IgD-negative memory B cell (primary cell): ENCODE data around the gene PHKG2. TPM values are rescaled to one million over a fixed set of nuclear protein-coding genes. Genes with fewer than 3 reads are reported as not detected.
A peak's percentile ranks its signal among the peaks of the same experiment; 100 is the strongest.

Source experiments
- H3K27ac Mint-ChIP-seq, 3 donors: one replicate each; pipeline ENCODE4 v1.8.0; 2020 to 2022; ENCODE audit warnings: mild to moderate bottlenecking in 3 of 3, mixed read lengths in 3 of 3, moderate library complexity in 1 of 3
- H3K27me3 Mint-ChIP-seq: one replicate; pipeline ENCODE4 v1.8.0; 2021; ENCODE audit warnings: mixed read lengths
- H3K36me3 Mint-ChIP-seq: one replicate; pipeline ENCODE4 v1.8.0; 2020; ENCODE audit warnings: mild to moderate bottlenecking, mixed read lengths
- H3K4me1 Mint-ChIP-seq, 3 donors: one replicate each; pipeline ENCODE4 v1.8.0; 2020 to 2022; ENCODE audit warnings: mixed read lengths in 3 of 3, mild to moderate bottlenecking in 1 of 3
- H3K4me3 Mint-ChIP-seq, 4 donors: one replicate each; pipeline ENCODE4 v1.8.0; 2020 to 2022; ENCODE audit warnings: mild to moderate bottlenecking in 4 of 4, mixed read lengths in 4 of 4, moderate library complexity in 3 of 4
- H3K9me3 Mint-ChIP-seq, 3 donors: one replicate each; pipeline ENCODE4 v1.8.0; 2020 to 2021; ENCODE audit warnings: mixed read lengths in 3 of 3, mild to moderate bottlenecking in 1 of 3
- polyA plus RNA-seq: library from polyadenylated mRNA; unstranded; fragments of 300-500 nt; fragmentation: Illumina TruSeq; gene quantifications from one replicate; pipeline ENCODE4 v1.2.3, GENCODE V29; 2021

Gene PHKG2
- polyA plus RNA-seq, 1 donor from 2014 or later = 36.7 TPM

DNA sequence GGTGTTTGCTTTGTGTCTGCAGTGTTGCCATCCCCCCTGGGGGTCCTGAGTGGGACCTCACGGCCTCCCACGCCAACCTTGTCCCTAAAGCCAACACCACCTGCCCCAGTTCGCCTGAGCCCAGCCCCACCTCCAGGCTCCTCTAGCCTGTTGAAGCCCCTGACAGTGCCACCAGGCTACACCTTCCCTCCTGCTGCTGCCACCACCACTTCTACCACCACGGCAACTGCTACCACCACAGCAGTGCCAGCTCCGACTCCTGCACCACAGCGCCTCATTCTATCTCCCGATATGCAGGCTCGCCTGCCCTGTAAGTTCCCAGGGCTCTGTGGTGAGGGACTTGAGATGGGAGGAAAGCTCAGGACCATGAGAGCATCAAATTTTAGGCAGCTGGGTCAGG lies 27.1 kb upstream of the PHKG2 start:
- Mint-ChIP-seq H3K4me3 (no peak overlapping the region), H3K36me3 (peaks cover 8% of the 10 kb centered on the region), H3K4me1 (peaks cover 2 to 13% (median 13%) of the 10 kb centered on the region in 3 donors), H3K27ac (peak overlapping the region in 1 of 3 donors; percentile 29), H3K27me3 (no peaks in the 10 kb centered on the region), H3K9me3 (no peaks in the 10 kb centered on the region)

DNA sequence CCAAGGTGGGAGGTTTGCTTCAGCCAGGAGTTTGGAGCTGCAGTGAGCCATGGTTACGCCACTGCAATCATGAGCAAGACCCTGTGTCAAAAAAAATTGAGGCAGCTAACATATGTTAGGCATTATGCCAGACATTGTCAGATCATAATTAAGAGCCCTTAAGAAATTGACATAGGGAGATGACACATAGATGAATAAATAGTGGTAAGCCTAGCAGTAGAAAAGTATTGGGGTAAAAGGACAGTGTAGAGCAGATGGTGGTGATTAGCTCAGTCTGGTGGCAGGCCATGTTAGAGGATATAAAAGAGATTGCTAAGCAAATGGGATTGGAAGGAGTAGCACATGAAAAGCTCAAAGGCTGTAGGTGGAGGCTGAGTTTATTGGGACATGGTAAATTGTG lies 26.6 kb upstream of the PHKG2 start:
- Mint-ChIP-seq H3K27ac (peak overlapping the region in 1 of 3 donors; percentile 29), H3K9me3 (no peaks in the 10 kb centered on the region), H3K4me3 (no peak overlapping the region), H3K4me1 (peaks cover 2 to 14% (median 8%) of the 10 kb centered on the region in 3 donors), H3K27me3 (no peaks in the 10 kb centered on the region), H3K36me3 (peaks cover 5% of the 10 kb centered on the region)

DNA sequence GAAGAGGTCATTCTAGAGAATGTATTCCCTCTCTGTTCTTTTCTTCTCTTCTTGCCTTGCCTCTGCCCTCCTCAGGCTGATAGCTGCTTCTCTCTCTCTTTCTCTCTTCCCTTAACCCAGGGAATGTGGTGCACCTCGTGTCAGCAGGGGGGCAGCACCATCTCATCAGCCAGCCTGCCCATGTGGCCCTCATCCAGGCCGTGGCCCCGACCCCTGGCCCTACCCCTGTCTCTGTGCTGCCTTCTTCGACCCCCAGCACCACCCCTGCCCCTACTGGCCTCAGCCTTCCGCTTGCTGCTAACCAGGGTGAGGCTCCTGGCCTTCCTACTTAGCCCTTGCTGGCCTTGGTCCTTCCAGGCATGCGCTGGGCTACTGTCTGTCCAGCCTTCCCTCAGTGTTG lies 25.8 kb upstream of the PHKG2 start:
- Mint-ChIP-seq H3K4me3 (no peak overlapping the region), H3K36me3 (peaks cover 5% of the 10 kb centered on the region), H3K9me3 (no peaks in the 10 kb centered on the region), H3K4me1 (peaks cover 5 to 14% (median 5%) of the 10 kb centered on the region in 3 donors), H3K27ac (peak overlapping the region in 1 of 3 donors; percentile 82), H3K27me3 (no peaks in the 10 kb centered on the region)

DNA sequence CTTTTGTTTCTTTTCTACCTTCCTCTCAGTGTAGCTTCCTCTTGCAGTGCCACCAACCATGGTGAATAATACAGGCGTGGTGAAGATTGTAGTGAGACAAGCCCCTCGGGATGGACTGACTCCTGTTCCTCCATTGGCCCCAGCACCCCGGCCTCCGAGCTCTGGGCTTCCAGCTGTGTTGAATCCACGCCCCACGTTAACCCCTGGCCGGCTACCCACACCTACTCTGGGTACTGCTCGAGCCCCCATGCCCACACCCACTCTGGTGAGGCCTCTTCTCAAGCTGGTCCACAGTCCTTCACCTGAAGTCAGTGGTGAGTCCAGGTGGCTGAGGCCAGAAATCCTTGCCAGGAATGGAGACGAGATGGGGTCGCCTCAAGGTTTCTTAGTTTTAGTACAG lies 25.3 kb upstream of the PHKG2 start:
- H3K4me3 Mint-ChIP-seq = no peak overlapping the region
- peaks cover 5% of the 10 kb centered on the region for H3K36me3 Mint-ChIP-seq
- no peaks in the 10 kb centered on the region for H3K27me3 Mint-ChIP-seq
- peaks cover 5 to 14% (median 5%) of the 10 kb centered on the region in 3 donors for H3K4me1 Mint-ChIP-seq
- H3K9me3 Mint-ChIP-seq = no peaks in the 10 kb centered on the region
- peak overlapping the region in 2 of 3 donors; percentile 69 to 82 for H3K27ac Mint-ChIP-seq

DNA sequence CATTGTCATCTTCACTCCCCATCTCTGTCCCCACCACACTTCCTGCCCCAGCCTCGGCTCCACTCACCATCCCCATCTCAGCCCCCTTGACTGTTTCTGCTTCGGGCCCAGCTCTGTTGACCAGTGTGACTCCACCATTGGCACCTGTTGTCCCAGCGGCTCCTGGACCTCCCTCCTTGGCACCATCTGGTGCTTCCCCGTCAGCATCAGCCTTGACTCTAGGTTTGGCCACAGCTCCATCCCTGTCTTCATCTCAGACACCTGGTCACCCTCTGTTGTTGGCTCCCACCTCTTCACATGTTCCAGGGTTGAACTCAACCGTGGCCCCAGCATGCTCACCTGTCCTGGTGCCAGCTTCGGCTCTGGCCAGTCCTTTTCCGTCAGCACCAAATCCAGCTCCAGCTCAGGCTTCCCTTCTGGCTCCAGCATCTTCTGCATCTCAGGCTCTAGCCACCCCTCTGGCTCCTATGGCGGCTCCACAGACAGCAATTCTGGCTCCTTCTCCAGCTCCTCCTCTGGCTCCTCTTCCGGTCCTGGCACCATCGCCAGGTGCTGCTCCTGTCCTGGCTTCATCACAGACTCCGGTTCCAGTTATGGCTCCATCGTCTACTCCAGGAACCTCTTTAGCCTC lies 24.4 kb upstream of the PHKG2 start:
- H3K4me3 Mint-ChIP-seq = no peak overlapping the region
- no peaks in the 10 kb centered on the region for H3K27me3 Mint-ChIP-seq
- H3K27ac Mint-ChIP-seq = peak overlapping the region in 2 of 3 donors; percentile 63 to 69
- peaks cover 5 to 14% (median 5%) of the 10 kb centered on the region in 3 donors for H3K4me1 Mint-ChIP-seq
- H3K36me3 Mint-ChIP-seq = peaks cover 5% of the 10 kb centered on the region
- no peaks in the 10 kb centered on the region for H3K9me3 Mint-ChIP-seq

DNA sequence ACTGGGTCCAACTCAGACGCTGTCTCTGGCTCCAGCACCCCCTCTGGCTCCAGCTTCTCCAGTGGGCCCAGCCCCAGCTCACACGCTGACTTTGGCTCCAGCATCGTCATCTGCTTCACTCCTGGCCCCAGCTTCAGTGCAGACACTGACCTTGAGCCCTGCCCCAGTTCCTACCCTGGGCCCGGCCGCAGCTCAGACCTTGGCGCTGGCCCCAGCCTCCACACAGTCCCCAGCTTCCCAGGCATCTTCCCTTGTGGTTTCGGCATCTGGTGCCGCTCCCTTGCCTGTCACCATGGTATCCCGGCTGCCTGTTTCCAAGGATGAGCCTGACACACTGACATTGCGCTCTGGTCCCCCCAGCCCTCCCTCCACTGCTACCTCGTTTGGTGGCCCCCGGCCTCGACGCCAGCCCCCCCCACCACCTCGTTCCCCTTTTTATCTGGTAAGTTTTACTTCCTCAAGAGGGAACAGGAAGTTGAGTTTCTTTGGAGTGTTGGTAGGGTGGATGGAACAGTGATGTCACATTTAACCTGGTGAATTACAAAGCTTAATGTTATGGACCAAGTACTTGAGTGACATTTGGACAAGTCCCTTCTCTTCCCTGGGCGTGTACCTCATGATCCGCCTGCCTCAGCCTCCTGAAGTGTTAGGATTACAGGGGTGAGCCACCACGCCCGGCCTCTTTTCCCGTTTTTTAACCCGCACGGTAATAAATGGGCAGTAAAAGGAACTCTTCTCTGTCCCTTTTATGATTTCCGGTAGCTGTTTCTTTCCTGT lies 23.4 kb upstream of the PHKG2 start:
- Mint-ChIP-seq H3K4me1 (peaks cover 5 to 14% (median 5%) of the 10 kb centered on the region in 3 donors), H3K27ac (peak overlapping the region in 1 of 3 donors; percentile 76), H3K4me3 (no peak overlapping the region), H3K27me3 (no peaks in the 10 kb centered on the region), H3K36me3 (peaks cover 5% of the 10 kb centered on the region), H3K9me3 (no peaks in the 10 kb centered on the region)

DNA sequence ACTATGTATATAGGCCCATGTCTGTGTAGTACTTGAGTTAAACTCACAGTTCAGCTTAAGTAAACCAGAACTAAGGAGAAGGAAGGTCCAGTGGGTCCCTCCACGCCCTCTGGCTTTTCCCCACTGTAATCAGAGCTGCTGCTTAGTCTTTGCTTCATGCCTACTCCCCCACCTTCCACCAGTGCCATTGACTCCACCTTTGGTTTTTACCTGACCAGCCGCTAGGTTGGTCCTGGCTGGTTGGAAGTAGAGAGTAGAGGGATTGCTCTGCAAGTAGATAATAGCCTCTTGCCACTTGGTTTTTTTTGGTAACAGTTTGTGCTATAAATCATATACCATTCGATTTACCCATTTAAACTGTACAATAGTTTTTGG lies 22.8 kb upstream of the PHKG2 start:
- Mint-ChIP-seq H3K4me1 (peaks cover 5 to 11% (median 5%) of the 10 kb centered on the region in 3 donors), H3K9me3 (no peaks in the 10 kb centered on the region), H3K36me3 (peaks cover 5% of the 10 kb centered on the region), H3K4me3 (no peak overlapping the region), H3K27ac (peak overlapping the region in 1 of 3 donors; percentile 46), H3K27me3 (no peaks in the 10 kb centered on the region)

DNA sequence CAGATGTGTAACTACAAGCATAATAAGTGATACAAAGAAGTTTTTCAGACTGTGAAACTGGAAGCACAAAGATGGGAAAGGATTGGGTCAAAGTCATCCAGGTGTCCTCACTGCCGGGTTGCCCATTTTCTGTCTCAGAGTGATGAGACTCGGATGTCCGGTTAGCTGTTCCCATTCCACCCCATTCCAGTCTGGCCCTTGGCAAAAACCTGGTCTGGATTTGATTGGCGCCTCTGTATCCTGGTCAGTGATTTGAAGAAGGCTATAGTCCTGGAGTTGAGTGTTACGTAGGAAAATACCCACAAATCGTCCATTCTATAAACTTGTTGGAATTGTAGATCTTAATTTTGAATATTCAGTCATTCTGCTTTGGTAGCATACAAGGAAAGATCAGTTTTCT lies 19.9 kb upstream of the PHKG2 start:
- Mint-ChIP-seq H3K9me3 (no peaks in the 10 kb centered on the region), H3K4me3 (no peak overlapping the region), H3K27me3 (no peaks in the 10 kb centered on the region), H3K4me1 (peaks cover 2 to 11% (median 5%) of the 10 kb centered on the region in 3 donors), H3K27ac (no peak overlapping the region), H3K36me3 (peaks cover 9% of the 10 kb centered on the region)

DNA sequence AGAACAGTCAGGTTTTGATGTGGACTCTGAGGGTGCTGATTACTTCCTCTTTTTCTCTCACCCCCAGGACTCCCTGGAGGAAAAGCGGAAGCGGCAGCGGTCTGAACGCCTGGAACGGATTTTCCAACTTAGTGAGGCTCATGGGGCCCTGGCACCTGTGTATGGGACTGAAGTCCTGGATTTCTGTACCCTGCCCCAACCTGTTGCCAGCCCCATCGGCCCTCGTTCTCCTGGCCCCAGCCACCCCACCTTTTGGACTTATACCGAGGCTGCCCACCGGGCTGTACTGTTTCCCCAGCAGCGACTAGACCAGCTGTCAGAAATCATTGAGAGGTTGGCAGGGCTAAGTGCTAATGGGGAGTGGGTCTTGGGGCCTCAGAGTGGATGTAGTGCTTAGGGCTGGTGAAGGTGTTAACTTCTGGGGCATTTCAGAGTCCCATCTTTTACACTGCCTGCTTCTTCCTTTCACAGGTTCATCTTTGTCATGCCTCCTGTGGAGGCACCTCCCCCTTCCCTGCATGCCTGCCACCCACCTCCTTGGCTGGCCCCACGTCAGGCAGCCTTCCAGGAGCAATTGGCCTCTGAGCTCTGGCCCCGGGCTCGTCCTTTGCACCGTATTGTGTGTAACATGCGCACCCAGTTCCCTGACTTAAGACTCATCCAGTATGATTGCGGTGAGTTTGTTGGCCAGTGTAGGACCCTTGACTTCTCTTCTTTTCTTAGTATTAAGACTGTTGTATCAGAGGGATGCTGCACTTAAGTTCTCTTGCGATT lies 19.1 kb upstream of the PHKG2 start:
- Mint-ChIP-seq H3K4me3 (peak overlapping the region in 1 of 4 donors; percentile 22), H3K4me1 (peaks cover 2 to 11% (median 5%) of the 10 kb centered on the region in 3 donors), H3K27ac (peak overlapping the region in 1 of 3 donors; percentile 71), H3K9me3 (no peaks in the 10 kb centered on the region), H3K27me3 (no peaks in the 10 kb centered on the region), H3K36me3 (peaks cover 9% of the 10 kb centered on the region)

DNA sequence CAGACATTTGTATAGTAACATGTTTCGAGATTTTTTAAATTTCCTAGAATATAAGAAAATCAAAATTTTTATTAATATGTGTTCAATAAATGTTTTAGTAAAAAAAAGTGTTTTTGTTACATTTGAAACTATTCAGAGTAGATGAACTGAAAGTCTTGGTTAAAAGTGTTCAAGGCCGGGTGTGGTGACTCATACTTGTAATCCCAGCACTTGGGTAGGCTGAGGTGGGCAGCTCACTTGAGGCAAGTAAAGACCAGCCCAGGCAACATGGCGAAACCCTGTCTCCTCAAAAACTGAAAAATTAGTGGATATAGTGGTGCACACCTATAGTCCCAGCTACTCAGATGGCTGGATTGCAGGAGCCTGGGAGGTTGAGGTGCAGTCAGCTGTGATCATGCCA lies 16.8 kb upstream of the PHKG2 start:
- H3K36me3 Mint-ChIP-seq = peaks cover 7% of the 10 kb centered on the region
- H3K4me1 Mint-ChIP-seq = peaks cover 0 to 2% (median 0%) of the 10 kb centered on the region in 3 donors

DNA sequence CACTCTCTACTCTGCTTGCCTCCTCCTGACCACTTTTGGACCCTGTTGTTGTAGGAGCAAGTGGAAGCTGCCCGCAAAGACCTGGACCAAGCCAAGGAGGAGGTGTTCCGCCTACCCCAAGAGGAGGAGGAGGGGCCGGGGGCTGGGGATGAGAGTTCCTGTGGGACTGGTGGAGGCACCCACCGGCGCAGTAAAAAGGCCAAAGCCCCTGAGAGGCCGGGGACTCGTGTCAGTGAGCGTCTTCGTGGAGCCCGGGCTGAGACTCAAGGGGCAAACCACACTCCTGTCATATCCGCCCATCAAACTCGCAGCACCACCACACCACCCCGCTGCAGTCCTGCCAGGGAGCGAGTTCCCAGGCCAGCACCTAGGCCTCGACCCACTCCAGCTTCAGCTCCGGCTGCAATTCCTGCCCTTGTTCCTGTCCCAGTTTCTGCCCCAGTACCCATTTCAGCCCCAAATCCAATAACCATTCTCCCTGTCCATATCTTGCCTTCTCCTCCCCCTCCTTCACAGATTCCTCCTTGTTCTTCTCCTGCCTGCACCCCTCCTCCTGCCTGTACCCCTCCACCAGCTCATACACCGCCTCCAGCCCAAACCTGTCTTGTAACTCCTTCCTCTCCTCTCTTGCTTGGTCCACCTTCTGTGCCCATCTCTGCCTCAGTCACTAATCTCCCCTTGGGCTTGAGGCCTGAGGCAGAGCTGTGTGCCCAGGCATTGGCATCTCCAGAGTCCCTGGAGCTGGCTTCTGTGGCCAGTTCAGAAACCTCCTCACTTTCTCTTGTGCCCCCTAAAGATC lies 11.0 kb upstream of the PHKG2 start:
- Mint-ChIP-seq H3K27me3 (no peaks in the 10 kb centered on the region), H3K9me3 (no peaks in the 10 kb centered on the region), H3K4me1 (peaks cover 0 to 5% (median 3%) of the 10 kb centered on the region in 3 donors), H3K27ac (peak overlapping the region in 1 of 3 donors; percentile 77), H3K36me3 (peaks cover 6% of the 10 kb centered on the region), H3K4me3 (peak overlapping the region in 1 of 4 donors; percentile 65)

More for the DNA sequence above, 16.8 kb upstream of the PHKG2 start:
- no peak overlapping the region for H3K27ac Mint-ChIP-seq
- no peaks in the 10 kb centered on the region for H3K27me3 Mint-ChIP-seq
- H3K4me3 Mint-ChIP-seq = no peak overlapping the region
- no peaks in the 10 kb centered on the region for H3K9me3 Mint-ChIP-seq

DNA sequence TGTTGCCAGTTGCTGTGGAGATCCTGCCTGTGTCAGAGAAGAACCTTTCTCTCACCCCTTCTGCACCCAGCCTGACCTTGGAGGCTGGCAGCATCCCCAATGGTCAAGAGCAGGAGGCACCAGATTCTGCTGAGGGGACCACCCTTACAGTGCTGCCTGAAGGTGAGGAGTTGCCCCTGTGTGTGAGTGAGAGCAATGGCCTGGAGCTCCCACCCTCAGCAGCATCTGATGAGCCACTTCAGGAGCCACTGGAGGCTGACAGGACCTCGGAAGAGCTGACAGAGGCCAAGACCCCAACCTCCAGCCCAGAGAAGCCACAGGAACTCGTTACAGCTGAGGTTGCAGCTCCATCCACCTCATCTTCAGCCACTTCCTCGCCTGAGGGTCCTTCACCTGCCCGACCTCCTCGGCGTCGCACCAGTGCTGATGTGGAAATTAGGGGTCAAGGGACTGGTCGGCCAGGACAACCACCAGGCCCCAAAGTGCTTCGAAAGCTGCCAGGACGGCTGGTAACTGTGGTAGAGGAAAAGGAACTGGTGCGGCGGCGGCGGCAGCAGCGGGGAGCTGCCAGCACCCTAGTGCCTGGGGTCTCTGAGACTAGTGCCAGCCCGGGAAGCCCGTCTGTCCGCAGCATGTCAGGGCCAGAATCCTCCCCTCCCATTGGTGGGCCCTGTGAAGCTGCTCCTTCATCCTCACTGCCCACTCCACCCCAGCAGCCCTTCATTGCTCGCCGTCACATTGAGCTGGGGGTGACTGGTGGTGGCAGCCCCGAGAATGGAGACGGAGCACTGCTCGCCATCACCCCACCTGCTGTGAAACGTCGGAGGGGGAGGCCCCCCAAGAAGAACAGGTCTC lies 10.2 kb upstream of the PHKG2 start:
- no peak overlapping the region for H3K4me3 Mint-ChIP-seq
- peaks cover 0 to 5% (median 3%) of the 10 kb centered on the region in 3 donors for H3K4me1 Mint-ChIP-seq
- H3K27ac Mint-ChIP-seq = peak overlapping the region in 1 of 3 donors; percentile 77
- no peaks in the 10 kb centered on the region for H3K9me3 Mint-ChIP-seq
- H3K27me3 Mint-ChIP-seq = no peaks in the 10 kb centered on the region
- peaks cover 5% of the 10 kb centered on the region for H3K36me3 Mint-ChIP-seq

DNA sequence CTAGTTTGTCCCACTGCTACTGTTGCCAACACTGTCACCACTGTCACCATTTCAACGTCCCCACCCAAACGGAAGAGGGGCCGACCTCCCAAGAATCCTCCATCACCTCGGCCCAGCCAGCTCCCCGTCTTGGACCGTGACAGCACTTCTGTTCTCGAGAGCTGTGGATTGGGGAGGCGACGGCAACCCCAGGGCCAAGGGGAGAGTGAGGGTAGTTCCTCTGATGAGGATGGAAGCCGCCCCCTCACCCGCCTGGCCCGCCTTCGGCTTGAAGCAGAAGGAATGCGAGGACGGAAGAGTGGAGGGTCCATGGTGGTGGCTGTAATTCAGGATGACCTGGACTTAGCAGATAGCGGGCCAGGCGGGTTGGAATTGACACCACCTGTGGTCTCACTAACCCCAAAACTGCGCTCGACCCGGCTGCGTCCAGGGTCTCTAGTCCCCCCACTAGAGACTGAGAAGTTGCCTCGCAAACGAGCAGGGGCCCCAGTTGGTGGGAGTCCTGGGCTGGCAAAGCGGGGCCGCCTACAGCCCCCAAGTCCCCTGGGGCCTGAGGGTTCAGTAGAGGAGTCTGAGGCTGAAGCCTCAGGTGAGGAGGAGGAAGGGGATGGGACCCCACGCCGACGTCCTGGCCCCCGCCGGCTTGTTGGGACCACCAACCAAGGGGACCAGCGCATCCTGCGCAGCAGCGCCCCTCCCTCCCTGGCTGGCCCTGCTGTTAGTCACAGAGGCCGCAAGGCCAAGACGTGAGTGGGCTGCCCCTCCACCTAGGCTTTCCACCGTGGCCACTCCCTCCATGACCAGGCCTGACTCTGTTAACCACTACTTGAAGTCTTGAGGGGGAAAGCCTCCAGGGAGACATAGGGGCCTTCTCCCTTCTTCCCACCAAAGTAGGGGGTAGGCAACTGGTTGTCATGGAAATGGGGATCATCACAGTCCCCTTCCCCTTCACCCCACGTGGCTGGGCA lies 9.0 kb upstream of the PHKG2 start:
- Mint-ChIP-seq H3K4me3 (no peak overlapping the region), H3K27ac (no peak overlapping the region), H3K36me3 (peaks cover 3% of the 10 kb centered on the region), H3K27me3 (no peaks in the 10 kb centered on the region), H3K4me1 (peaks cover 0 to 5% (median 3%) of the 10 kb centered on the region in 3 donors), H3K9me3 (no peaks in the 10 kb centered on the region)
